ENCODE results near the gene ISCU.

Gene ISCU

GRCh38 chr12:108562348-108563135, at the start of gene ISCU:
Gene ISCU (plus strand): TSS chr12:108562596. CDS start chr12:108562623, 27 bp downstream.
- peak; percentile 100 for DNase-seq

GRCh38 chr12:108514468-108514972, 47.9 kb upstream of the ISCU start:
- DNase-seq: no peak

- DNase-seq: peak; percentile 99 to 100
These were observed 47.2 kb upstream of the ISCU start, which contains the start of gene FICD for GRCh38 chr12:108514973-108515814. Gene FICD (plus strand): TSS chr12:108515277. CDS start chr12:108516973, 1,696 bp downstream.

- DNase-seq: no peak
These were observed 46.5 kb upstream of the ISCU start for GRCh38 chr12:108515916-108516315.

GRCh38 chr12:108516511-108517275, 45.7 kb upstream of the ISCU start:
- DNase-seq: no peak

GRCh38 chr12:108517288-108518100, 44.9 kb upstream of the ISCU start:
- no peak for DNase-seq

GRCh38 chr12:108518101-108518715, 44.2 kb upstream of the ISCU start:
- no peak for DNase-seq

GRCh38 chr12:108518716-108519496, 43.5 kb upstream of the ISCU start:
- DNase-seq: no peak

- no peak for DNase-seq
These were observed 42.8 kb upstream of the ISCU start for GRCh38 chr12:108519558-108519957.

- no peak for DNase-seq
These were observed 39.0 kb upstream of the ISCU start for GRCh38 chr12:108523365-108523764.

GRCh38 chr12:108525681-108526080, 36.7 kb upstream of the ISCU start:
- DNase-seq: no peak

- DNase-seq: no peak
These were observed 35.8 kb upstream of the ISCU start for GRCh38 chr12:108526482-108527165.

GRCh38 chr12:108527166-108527496, 35.3 kb upstream of the ISCU start:
- no peak for DNase-seq

GRCh38 chr12:108530161-108530560, 32.2 kb upstream of the ISCU start:
- no peak for DNase-seq

- no peak for DNase-seq
These were observed 30.2 kb upstream of the ISCU start for GRCh38 chr12:108531929-108532848.

GRCh38 chr12:108538146-108538545, 24.2 kb upstream of the ISCU start:
- DNase-seq: no peak

GRCh38 chr12:108538616-108539195, 23.7 kb upstream of the ISCU start:
- DNase-seq: no peak

- no peak for DNase-seq
These were observed 20.1 kb upstream of the ISCU start for GRCh38 chr12:108542320-108542719.

- DNase-seq: no peak
These were observed 18.7 kb upstream of the ISCU start for GRCh38 chr12:108543652-108544051.

Measured in activated T-cell treated with anti-CD3 and anti-CD28 coated beads, Interleukin-2, amount 50 U/mL, for 48 hours (primary cell).